ENCODE measurements around the gene TMEM86A.

DNA sequence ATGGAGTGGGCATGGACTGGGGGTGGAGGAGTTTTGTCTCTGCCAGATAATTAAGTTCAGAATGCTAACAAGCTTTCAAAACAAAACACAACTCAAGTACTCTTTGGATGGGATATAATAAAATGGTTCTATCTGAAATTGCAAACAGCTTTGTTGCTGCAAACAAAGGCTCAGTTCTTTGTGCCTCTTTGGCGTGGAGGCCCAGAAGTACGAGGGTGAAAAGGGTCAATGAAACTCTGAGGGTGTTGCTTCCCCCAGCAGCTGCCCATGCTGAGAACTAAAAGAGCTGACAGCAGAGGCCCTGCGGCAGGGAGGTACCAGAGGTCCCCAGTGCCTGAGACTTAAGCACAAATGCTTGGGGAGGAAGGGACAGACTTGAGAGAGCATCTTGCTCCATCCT lies 53.9 kb downstream of the TMEM86A start:
- TF ChIP-seq CTCF (IDR thresholded peaks at IDR 0.05; ENCODE audit: poor library complexity), result no peak
- TF ChIP-seq EZH2phosphoT487 (IDR thresholded peaks at IDR 0.05; ENCODE audit: low read depth, severe bottlenecking, unreplicated experiment), result no peak
- no peak for TF ChIP-seq EZH2 (IDR thresholded peaks at IDR 0.05; ENCODE audit: borderline replicate concordance)
